NB4 (cell line): ENCODE data around the gene RREB1.
A peak's percentile ranks its signal among the peaks of the same experiment; 100 is the strongest.

Experiments
- DNase-seq: peaks from one replicate; pipeline ENCODE4 v3.0.0; 2010; ENCODE audit warnings: low read depth
- H3K4me3 ChIP-seq: one replicate; pipeline ENCODE4 v1.5.1; 2011; ENCODE audit warnings: mild to moderate bottlenecking, low read depth, low read length, moderate library complexity
- MYC ChIP-seq: IDR thresholded peaks from 2 replicates; pipeline ENCODE4 v1.6.1; 2011; ENCODE audit warnings: low read depth, low read length
- POLR2A ChIP-seq: IDR thresholded peaks from 2 replicates; pipeline ENCODE4 v1.6.1; 2011; ENCODE audit warnings: mild to moderate bottlenecking; ENCODE audit not compliant: insufficient read length; ENCODE audit errors: extremely low read depth
- TF ChIP-seq, protein P1 (sequence below): IDR thresholded peaks from 2 replicates; pipeline ENCODE4 v1.6.1; 2011; ENCODE audit warnings: low read depth, low read length
- TF ChIP-seq, protein P2 (sequence below): IDR thresholded peaks from one replicate; pipeline ENCODE4 v1.5.1; 2012; ENCODE audit warnings: low read depth, low read length

RREB1 gene

DNA sequence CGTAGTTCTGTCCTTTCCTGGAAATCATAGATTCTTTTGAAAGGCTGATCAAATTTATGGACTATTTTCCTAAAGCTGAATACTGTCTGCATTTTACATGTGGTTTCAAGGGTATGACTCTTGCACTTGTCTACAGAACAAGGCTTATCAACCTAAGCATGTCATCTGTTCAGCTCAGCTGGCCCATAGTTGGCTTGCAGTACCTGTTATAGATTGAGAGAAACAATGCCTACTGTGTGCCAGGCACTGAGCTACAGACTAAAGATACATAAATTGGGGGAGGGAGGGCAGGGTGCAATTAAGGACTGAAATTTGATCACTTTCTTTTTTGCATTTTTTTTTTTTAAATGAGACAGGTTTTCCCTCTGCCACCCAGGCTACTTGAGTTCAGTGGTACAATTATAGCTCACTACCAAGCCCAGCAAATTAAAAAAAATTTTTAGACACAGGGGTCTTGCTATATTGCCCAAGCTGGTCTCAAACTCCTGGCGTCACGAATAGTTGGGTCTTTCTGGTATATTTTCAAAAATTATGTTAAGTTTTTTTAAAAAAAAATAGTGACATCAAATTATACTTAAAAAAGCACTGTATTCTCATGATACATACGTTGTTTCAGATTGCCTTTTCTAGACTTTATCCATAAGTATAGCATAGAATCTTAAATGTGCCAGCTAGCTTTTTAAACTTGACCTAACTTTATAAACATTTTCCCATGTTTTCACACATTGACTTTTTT lies 52.2 kb downstream of the RREB1 start:
- TF ChIP-seq, protein P1, sequence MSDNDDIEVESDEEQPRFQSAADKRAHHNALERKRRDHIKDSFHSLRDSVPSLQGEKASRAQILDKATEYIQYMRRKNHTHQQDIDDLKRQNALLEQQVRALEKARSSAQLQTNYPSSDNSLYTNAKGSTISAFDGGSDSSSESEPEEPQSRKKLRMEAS, result no peak
- TF ChIP-seq POLR2A, result no peak
- no peak for TF ChIP-seq MYC
- TF ChIP-seq, protein P2, sequence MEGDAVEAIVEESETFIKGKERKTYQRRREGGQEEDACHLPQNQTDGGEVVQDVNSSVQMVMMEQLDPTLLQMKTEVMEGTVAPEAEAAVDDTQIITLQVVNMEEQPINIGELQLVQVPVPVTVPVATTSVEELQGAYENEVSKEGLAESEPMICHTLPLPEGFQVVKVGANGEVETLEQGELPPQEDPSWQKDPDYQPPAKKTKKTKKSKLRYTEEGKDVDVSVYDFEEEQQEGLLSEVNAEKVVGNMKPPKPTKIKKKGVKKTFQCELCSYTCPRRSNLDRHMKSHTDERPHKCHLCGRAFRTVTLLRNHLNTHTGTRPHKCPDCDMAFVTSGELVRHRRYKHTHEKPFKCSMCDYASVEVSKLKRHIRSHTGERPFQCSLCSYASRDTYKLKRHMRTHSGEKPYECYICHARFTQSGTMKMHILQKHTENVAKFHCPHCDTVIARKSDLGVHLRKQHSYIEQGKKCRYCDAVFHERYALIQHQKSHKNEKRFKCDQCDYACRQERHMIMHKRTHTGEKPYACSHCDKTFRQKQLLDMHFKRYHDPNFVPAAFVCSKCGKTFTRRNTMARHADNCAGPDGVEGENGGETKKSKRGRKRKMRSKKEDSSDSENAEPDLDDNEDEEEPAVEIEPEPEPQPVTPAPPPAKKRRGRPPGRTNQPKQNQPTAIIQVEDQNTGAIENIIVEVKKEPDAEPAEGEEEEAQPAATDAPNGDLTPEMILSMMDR, result no peak
- no peak overlapping the region for H3K4me3 ChIP-seq
- DNase-seq, result no peak

DNA sequence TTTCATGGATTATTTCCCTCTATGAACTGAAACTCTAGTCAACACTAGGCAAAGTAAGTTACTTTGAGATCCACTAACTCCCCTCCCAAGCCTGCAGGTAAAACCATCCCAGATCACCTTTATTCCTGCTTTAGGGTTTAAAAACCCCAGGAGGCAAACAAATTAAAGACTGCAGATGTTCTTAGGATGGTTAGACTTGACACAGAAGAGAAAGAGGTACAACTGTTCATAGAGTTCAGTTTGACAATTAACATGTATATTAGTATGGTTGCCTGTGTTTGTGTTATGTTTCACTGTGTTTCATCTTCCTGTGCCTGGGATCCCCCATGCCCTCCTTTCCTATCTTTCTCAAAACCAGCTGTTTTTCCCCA lies 53.5 kb downstream of the RREB1 start:
- H3K4me3 ChIP-seq, result no peak overlapping the region
- TF ChIP-seq, protein P2, result no peak
- TF ChIP-seq POLR2A (no peak), MYC (no peak)
- TF ChIP-seq, protein P1, result no peak
- no peak for DNase-seq

DNA sequence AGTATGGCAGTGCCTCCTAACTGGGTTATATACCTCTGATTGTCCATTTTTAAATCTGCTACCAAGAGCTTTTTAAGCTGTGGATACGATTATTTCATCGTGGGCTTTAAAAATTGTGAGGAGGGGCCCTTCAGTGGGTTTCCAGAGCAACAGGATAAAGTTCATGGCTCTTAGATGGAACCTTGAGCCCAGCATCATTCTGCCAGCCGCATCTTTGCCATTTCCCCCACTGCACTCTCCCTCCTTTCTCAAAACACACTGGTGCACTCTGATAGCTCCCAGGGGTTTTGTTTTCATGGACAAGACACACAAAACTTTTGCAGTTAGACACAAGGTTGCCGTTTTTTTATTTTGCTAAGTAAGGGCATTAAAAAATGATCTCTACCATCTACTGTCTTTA lies 54.1 kb downstream of the RREB1 start:
- TF ChIP-seq MYC, result no peak
- TF ChIP-seq, protein P2, result no peak
- TF ChIP-seq, protein P1, result no peak
- no peak for TF ChIP-seq POLR2A
- H3K4me3 ChIP-seq, result no peak overlapping the region
- no peak for DNase-seq

DNA sequence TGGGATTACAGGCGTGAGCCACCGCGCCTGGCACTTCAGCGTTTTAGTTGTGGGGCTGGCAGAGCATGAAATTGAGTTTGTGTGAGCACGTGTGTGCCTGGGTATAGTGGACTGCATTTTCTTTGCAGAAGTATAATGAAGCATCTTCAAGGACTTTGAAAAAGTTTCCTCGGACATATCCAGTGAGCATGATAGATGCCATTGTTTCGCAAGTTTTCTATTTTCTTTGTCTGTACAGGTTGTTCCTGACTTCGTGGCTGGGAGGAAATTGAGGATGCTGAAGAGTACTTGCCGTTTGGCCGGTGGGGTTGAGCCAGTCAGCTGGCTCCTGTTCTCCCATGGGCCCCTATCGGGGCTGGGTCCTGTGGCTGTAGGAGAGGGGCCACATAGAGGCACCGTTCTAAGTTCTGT lies 55.9 kb downstream of the RREB1 start:
- H3K4me3 ChIP-seq, result no peak overlapping the region
- peak; percentile 89 for DNase-seq
- TF ChIP-seq, protein P2, result no peak
- TF ChIP-seq POLR2A (no peak), MYC (peak; percentile 49; the same call in 1 of the 2 replicates)
- TF ChIP-seq, protein P1, result peak; percentile 70

DNA sequence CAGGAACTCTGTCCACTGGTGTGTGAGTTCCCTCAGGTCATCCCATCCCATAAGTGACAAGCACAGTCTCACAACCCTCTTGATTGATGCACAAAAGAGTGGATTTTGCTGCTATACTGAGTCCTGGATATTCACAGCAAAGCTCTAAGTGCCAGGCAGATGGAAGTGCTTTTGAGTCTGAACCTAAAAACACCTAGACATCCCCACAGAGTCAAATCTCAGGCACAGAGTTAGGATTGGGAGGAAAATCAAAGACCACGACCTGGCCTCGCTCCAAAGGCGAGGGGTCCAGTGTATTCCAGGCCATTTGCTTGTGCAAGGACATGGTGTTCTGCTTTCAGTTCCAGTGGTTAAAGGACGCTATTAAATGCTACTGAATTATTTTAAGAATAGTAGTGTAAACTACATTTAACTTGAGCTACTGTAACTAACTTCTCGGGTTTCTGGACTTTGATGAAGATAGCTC lies 56.8 kb downstream of the RREB1 start:
- DNase-seq, result no peak
- no peak overlapping the region for H3K4me3 ChIP-seq
- TF ChIP-seq, protein P1, result no peak
- TF ChIP-seq POLR2A, result no peak
- TF ChIP-seq MYC, result no peak
- TF ChIP-seq, protein P2, result no peak
